Dedifferentiated amniotic fluid mesenchymal stem cell (primary cell): ENCODE measurements around the gene ELMO1.
"Not testable (repeated sequence)": the region's sequence is repeated elsewhere in the genome, so short reads cannot be mapped to it uniquely, and the experiment has no call there.

ENCODE experiments used
- DNase-seq: peaks from one replicate; pipeline ENCODE4 v3.0.0-alpha.2; 2016; ENCODE audit errors: extremely low spot score

The ELMO1 gene

GRCh38 chr7:36982766-36983165, 465.9 kb downstream of the ELMO1 start:
- no peak for DNase-seq

- no peak for DNase-seq
Observed at GRCh38 chr7:36979810-36980248, 468.8 kb downstream of the ELMO1 start.

- DNase-seq, result no peak
Observed at GRCh38 chr7:36978461-36978860, 470.2 kb downstream of the ELMO1 start.

GRCh38 chr7:36977878-36978277, 470.8 kb downstream of the ELMO1 start:
- DNase-seq, result no peak

GRCh38 chr7:36973534-36973933, 475.1 kb downstream of the ELMO1 start:
- not testable (repeated sequence) for DNase-seq

- DNase-seq, result no peak
Observed at GRCh38 chr7:36972140-36972518, 476.5 kb downstream of the ELMO1 start.

GRCh38 chr7:36971515-36972139, 477.0 kb downstream of the ELMO1 start:
- no peak for DNase-seq

- DNase-seq, result no peak
Observed at GRCh38 chr7:36970551-36971514, 477.8 kb downstream of the ELMO1 start.

GRCh38 chr7:36969376-36969775, 479.3 kb downstream of the ELMO1 start:
- DNase-seq, result no peak

GRCh38 chr7:36967387-36967786, 481.3 kb downstream of the ELMO1 start:
- peak; percentile 80 for DNase-seq

GRCh38 chr7:36966636-36967035, 482.0 kb downstream of the ELMO1 start:
- DNase-seq, result no peak

- DNase-seq, result no peak
Observed at GRCh38 chr7:36966039-36966438, 482.6 kb downstream of the ELMO1 start.

- no peak for DNase-seq
Observed at GRCh38 chr7:36965625-36966024, 483.0 kb downstream of the ELMO1 start.

GRCh38 chr7:36964297-36964696, 484.4 kb downstream of the ELMO1 start:
- DNase-seq, result no peak

GRCh38 chr7:36962367-36962766, 486.3 kb downstream of the ELMO1 start:
- no peak for DNase-seq

GRCh38 chr7:36961693-36962092, 487.0 kb downstream of the ELMO1 start:
- DNase-seq, result no peak

GRCh38 chr7:36961097-36961496, 487.6 kb downstream of the ELMO1 start:
- DNase-seq, result no peak

- no peak for DNase-seq
Observed at GRCh38 chr7:36960105-36960504, 488.6 kb downstream of the ELMO1 start.

GRCh38 chr7:36958111-36958733, 490.4 kb downstream of the ELMO1 start:
- DNase-seq, result no peak

GRCh38 chr7:36957620-36958019, 491.0 kb downstream of the ELMO1 start:
- DNase-seq, result no peak

GRCh38 chr7:36956814-36957213, 491.9 kb downstream of the ELMO1 start:
- no peak for DNase-seq

GRCh38 chr7:36955456-36956129, 493.1 kb downstream of the ELMO1 start:
- no peak for DNase-seq
